ENCODE measurements around the gene ZNRF4.

- TF ChIP-seq CTCF (IDR thresholded peaks at IDR 0.05; ENCODE audit: control extremely low read depth in 1 of 3, insufficient read depth in 1 of 3, low read depth in 1 of 3, low read length in 3 of 3) (no peak), KDM1A (IDR thresholded peaks at IDR 0.05; ENCODE audit: borderline replicate concordance, low read length) (no peak), EZH2 (IDR thresholded peaks at IDR 0.05; ENCODE audit: low read depth, low read length, severe bottlenecking) (no peak), POLR2AphosphoS5 (IDR thresholded peaks at IDR 0.05; ENCODE audit: low read depth, low read length) (no peak), CHD1 (IDR thresholded peaks at IDR 0.05; ENCODE audit: low read depth, low read length) (no peak), SP1 (IDR thresholded peaks at IDR 0.05; ENCODE audit: low read depth, low read length) (no peak), POLR2A (IDR thresholded peaks at IDR 0.05; ENCODE audit: control extremely low read depth in 1 of 2, low read depth in 2 of 2, low read length in 2 of 2) (no peak), BCL11A (IDR thresholded peaks at IDR 0.05; ENCODE audit: low read depth in 2 of 2, low read length in 2 of 2) (no peak), USF2 (IDR thresholded peaks at IDR 0.05; ENCODE audit: low read length) (no peak)
Observed at GRCh38 chr19:5481957-5482356, 26.7 kb downstream of the ZNRF4 start.
